DND-41 (cell line): ENCODE data around the gene CALB2.

Experiments used
- ATAC-seq: fragments of 200-7000 bp; cut with Tn5 transposase; 3 replicates; pipeline ENCODE4 v1.9.1; 2021; ENCODE audit warnings: low read depth; ENCODE audit not compliant: insufficient read depth
- DNase-seq: peaks from one replicate; pipeline ENCODE4 v3.0.0-alpha.2; 2020
- H2AFZ ChIP-seq: 2 replicates; pipeline ENCODE4 v1.6.0; 2012; ENCODE audit warnings: low read depth, low read length
- H3K27ac ChIP-seq: 2 replicates; pipeline ENCODE4 v1.5.1; 2012; ENCODE audit warnings: low read length, inconsistent platforms
- H3K27me3 ChIP-seq: fragments of 200-600 bp; sonication (generic); 2 replicates; pipeline ENCODE4 v1.6.0; 2012; ENCODE audit warnings: low read length, mild to moderate bottlenecking, inconsistent platforms; ENCODE audit not compliant: insufficient read depth, poor library complexity
- H3K36me3 ChIP-seq: 2 replicates; pipeline ENCODE4 v1.5.1; 2012; ENCODE audit warnings: low read length, inconsistent platforms; ENCODE audit not compliant: insufficient read depth
- H3K4me1 ChIP-seq: 2 replicates; pipeline ENCODE4 v1.5.1; 2012; ENCODE audit warnings: mild to moderate bottlenecking, low read length; ENCODE audit not compliant: insufficient read depth
- H3K4me2 ChIP-seq: 2 replicates; pipeline ENCODE4 v1.6.0; 2012; ENCODE audit warnings: mild to moderate bottlenecking, moderate library complexity, low read length, inconsistent platforms; ENCODE audit not compliant: insufficient read depth
- H3K4me3 ChIP-seq, 2 experiments: fragments of 200-600 bp in 1 of 2; shearing (Covaris generic) in 1 of 2; 2 replicates each; pipeline ENCODE4 v1.5.1; 2012 to 2016; ENCODE audit warnings: inconsistent platforms in 2 of 2, low read length in 2 of 2, mild to moderate bottlenecking in 2 of 2, low read depth in 1 of 2, moderate library complexity in 1 of 2
- H3K79me2 ChIP-seq: 2 replicates; pipeline ENCODE4 v1.6.0; 2012; ENCODE audit warnings: low read length, inconsistent platforms; ENCODE audit not compliant: insufficient read depth
- H3K9ac ChIP-seq: 2 replicates; pipeline ENCODE4 v1.6.0; 2012; ENCODE audit warnings: low read depth, mild to moderate bottlenecking, inconsistent platforms, low read length, moderate library complexity
- H3K9me3 ChIP-seq: 2 replicates; pipeline ENCODE4 v1.5.1; 2012; ENCODE audit warnings: low read length, moderate library complexity, mild to moderate bottlenecking, inconsistent platforms; ENCODE audit not compliant: insufficient read depth, severe bottlenecking
- H4K20me1 ChIP-seq: 2 replicates; pipeline ENCODE4 v1.6.0; 2012; ENCODE audit warnings: low read length; ENCODE audit not compliant: insufficient read depth
- EZH2 ChIP-seq: IDR thresholded peaks from 3 replicates; pipeline ENCODE4 v1.6.1; 2012; ENCODE audit warnings: borderline replicate concordance, low read depth, mild to moderate bottlenecking, moderate library complexity, low read length, inconsistent platforms; ENCODE audit not compliant: severe bottlenecking
- TF ChIP-seq, protein P1 (sequence below): IDR thresholded peaks from 2 replicates; pipeline ENCODE4 v1.5.1; 2012; ENCODE audit warnings: borderline replicate concordance, low read length, moderate library complexity, mild to moderate bottlenecking; ENCODE audit not compliant: poor library complexity, severe bottlenecking; ENCODE audit errors: extremely low read depth

The CALB2 gene

DNA sequence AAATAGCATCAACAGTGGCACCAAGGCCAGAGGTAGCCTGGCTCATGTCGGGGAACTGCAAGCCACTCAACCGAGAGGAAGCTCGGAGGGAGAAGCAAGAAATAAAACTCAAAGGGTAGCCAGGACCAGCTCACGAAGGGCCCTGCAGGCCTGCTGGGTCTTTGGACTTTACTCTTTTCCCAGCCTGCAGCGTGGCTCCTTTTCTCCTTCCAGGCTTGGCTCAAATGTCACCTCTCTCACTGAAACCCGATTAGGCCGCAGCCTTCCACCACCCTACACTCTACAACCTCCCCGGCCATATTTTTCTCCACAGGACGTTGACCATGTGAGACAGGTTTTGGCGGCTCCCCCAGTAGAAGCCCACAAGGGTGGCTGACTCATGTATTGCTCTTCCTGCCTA lies 38.1 kb downstream of the CALB2 start:
- Histone ChIP-seq H3K4me3 (no peak overlapping the region), H3K27ac (no peak overlapping the region), H4K20me1 (no peaks in the 10 kb centered on the region; the same call in 1 of the 2 replicates), H3K9ac (no peak overlapping the region), H3K4me1 (no peaks in the 10 kb centered on the region), H2AFZ (no peak overlapping the region), H3K79me2 (no peaks in the 10 kb centered on the region), H3K9me3 (no peaks in the 10 kb centered on the region), H3K27me3 (no peaks in the 10 kb centered on the region), H3K4me2 (no peak overlapping the region), H3K36me3 (no peaks in the 10 kb centered on the region)
- TF ChIP-seq EZH2, result no peak
- TF ChIP-seq, protein P1, sequence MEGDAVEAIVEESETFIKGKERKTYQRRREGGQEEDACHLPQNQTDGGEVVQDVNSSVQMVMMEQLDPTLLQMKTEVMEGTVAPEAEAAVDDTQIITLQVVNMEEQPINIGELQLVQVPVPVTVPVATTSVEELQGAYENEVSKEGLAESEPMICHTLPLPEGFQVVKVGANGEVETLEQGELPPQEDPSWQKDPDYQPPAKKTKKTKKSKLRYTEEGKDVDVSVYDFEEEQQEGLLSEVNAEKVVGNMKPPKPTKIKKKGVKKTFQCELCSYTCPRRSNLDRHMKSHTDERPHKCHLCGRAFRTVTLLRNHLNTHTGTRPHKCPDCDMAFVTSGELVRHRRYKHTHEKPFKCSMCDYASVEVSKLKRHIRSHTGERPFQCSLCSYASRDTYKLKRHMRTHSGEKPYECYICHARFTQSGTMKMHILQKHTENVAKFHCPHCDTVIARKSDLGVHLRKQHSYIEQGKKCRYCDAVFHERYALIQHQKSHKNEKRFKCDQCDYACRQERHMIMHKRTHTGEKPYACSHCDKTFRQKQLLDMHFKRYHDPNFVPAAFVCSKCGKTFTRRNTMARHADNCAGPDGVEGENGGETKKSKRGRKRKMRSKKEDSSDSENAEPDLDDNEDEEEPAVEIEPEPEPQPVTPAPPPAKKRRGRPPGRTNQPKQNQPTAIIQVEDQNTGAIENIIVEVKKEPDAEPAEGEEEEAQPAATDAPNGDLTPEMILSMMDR, result no peak
- DNase-seq (no peak), ATAC-seq (no peak)

DNA sequence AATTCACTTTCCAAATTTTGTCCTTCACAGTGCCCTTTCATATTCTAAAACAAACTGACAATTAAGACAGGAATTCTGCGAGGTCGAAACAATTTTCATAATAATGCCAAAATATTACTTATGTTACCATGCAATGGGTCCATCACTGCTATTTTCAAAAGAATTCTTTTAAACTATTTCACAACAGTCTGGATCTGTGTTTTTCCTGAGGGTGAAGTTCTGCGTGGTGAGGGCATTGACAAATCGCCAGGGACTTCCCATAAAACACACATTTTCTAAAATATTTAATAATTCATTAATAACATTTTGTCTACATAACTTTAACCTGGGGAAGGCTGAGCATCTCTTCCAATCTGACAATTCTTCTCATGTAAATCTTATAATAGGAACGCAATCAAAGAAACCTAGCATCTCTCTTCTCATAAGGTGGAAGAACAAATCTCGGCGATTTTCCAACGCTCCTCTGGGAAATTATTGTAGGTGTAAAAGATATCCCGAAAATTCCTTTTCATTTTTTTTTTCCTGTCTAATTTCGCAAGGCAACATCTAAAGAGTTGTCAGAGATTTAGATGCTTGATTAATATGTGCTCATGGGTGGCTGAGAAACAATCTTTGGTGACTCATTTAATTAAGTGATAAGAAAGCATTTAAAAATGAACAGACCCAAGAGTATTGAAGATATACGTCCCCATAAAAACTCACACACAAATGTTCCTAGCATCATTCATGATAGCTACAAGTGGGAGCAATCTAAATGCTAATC lies 41.5 kb downstream of the CALB2 start:
- TF ChIP-seq, protein P1, result no peak
- Histone ChIP-seq H3K4me1 (no peaks in the 10 kb centered on the region), H3K4me3 (no peak overlapping the region), H3K79me2 (no peaks in the 10 kb centered on the region), H3K27ac (no peak overlapping the region), H3K4me2 (no peak overlapping the region), H2AFZ (no peak overlapping the region), H4K20me1 (no peaks in the 10 kb centered on the region), H3K9ac (no peak overlapping the region), H3K36me3 (no peaks in the 10 kb centered on the region), H3K27me3 (no peaks in the 10 kb centered on the region), H3K9me3 (no peaks in the 10 kb centered on the region)
- ATAC-seq (no peak), DNase-seq (no peak)

DNA sequence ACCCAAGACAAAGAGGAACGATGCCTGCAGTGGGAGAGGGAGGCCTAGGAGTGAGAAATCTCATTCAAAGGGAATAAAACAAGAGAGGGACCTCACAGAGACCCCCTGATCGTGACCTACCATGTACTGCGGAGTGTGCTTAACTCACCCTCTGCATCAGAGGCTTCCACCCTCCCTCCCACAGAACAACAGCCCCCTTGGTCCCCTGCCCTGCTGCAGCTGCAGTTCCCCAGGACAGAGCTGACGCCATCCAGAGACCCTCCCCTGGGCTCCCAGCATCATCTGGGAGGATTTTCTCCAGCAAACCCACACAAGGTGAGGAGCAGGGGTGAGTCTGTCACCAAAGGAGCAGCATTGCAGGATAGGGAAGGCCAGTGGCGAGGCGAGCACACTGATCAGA lies 43.5 kb downstream of the CALB2 start:
- no peak for DNase-seq
- no peaks in the 10 kb centered on the region for H3K4me1 ChIP-seq
- no peak overlapping the region for H3K9ac ChIP-seq
- no peak overlapping the region for H3K4me2 ChIP-seq
- H2AFZ ChIP-seq, result no peak overlapping the region
- no peak for ATAC-seq
- H3K9me3 ChIP-seq, result no peaks in the 10 kb centered on the region
- no peak overlapping the region for H3K27ac ChIP-seq
- H3K4me3 ChIP-seq, result no peak overlapping the region
- H3K79me2 ChIP-seq, result no peaks in the 10 kb centered on the region
- no peaks in the 10 kb centered on the region for H3K36me3 ChIP-seq
- peaks cover 12% of the 10 kb centered on the region for H3K27me3 ChIP-seq
- H4K20me1 ChIP-seq, result no peaks in the 10 kb centered on the region
- no peak for TF ChIP-seq EZH2
- TF ChIP-seq, protein P1, result no peak
